HL-60 (cell line): ENCODE data around the gene GPR89B.

ENCODE experiments used
- DNase-seq, 2 experiments: peaks; one replicate each; pipeline ENCODE4 v3.0.0-alpha.2; 2010 to 2020; ENCODE audit warnings: low read depth in 1 of 2, low spot score in 1 of 2
- H3K27ac ChIP-seq: fragments of 250-450 bp; sonication (Bioruptor Pico); replicated peaks from 2 replicates; pipeline ENCODE4 v1.5.1; 2020; ENCODE audit warnings: mild to moderate bottlenecking, moderate library complexity
- H3K27me3 ChIP-seq: fragments of 250-450 bp; sonication (Bioruptor Pico); 2 replicates; pipeline ENCODE4 v1.5.1; 2021; ENCODE audit warnings: mild to moderate bottlenecking, moderate library complexity; ENCODE audit not compliant: insufficient read depth, poor library complexity, severe bottlenecking
- H3K4me3 ChIP-seq: replicated peaks from 2 replicates; pipeline ENCODE4 v1.5.1; 2011; ENCODE audit warnings: mild to moderate bottlenecking, control low read depth, low read length; ENCODE audit not compliant: insufficient read depth
- CTCF ChIP-seq: IDR thresholded peaks from one replicate; pipeline ENCODE4 v1.5.1; 2011; ENCODE audit warnings: low read length, control low read depth, inconsistent platforms; ENCODE audit not compliant: insufficient read depth
- GABPA ChIP-seq: IDR thresholded peaks from 2 replicates; pipeline ENCODE4 v1.6.1; 2012; ENCODE audit warnings: low read depth
- POLR2AphosphoS5 ChIP-seq: IDR thresholded peaks from 2 replicates; pipeline ENCODE4 v1.6.1; 2012; ENCODE audit warnings: low read depth
- REST ChIP-seq: IDR thresholded peaks from 2 replicates; pipeline ENCODE4 v1.6.1; 2012; ENCODE audit warnings: low read depth; ENCODE audit not compliant: insufficient replicate concordance
- SPI1 ChIP-seq: IDR thresholded peaks from 2 replicates; pipeline ENCODE4 v1.6.1; 2012; ENCODE audit warnings: low read depth, mild to moderate bottlenecking, borderline replicate concordance

The GPR89B gene

GRCh38 chr1:147902253-147902845 lies 25.9 kb upstream of the GPR89B start, which contains the start of gene GJA8:
Gene GJA8 (plus strand): TSS chr1:147902795. CDS start chr1:147907956, 5,161 bp downstream.
- no peak for DNase-seq
- peaks cover 3% of the 10 kb centered on the region for H3K27me3 ChIP-seq
- no peak within 1 kb of the TSS for H3K27ac ChIP-seq
- no peak for TF ChIP-seq CTCF
- TF ChIP-seq POLR2AphosphoS5, result no peak
- no peak for TF ChIP-seq REST
- TF ChIP-seq GABPA, result no peak
- TF ChIP-seq SPI1, result no peak
- H3K4me3 ChIP-seq, result no peak within 1 kb of the TSS

GRCh38 chr1:147904726-147905125 lies 23.5 kb upstream of the GPR89B start:
- H3K27me3 ChIP-seq, result peaks cover 3% of the 10 kb centered on the region
- no peak for DNase-seq
- H3K27ac ChIP-seq, result no peak overlapping the region
- no peak overlapping the region for H3K4me3 ChIP-seq
- no peak for TF ChIP-seq SPI1

GRCh38 chr1:147907786-147908509 lies 20.3 kb upstream of the GPR89B start:
- Histone ChIP-seq H3K4me3 (no peak overlapping the region), H3K27me3 (no peaks in the 10 kb centered on the region), H3K27ac (no peak overlapping the region)
- DNase-seq, result no peak
- TF ChIP-seq CTCF, result no peak
- no peak for TF ChIP-seq GABPA
- TF ChIP-seq REST, result no peak

- Histone ChIP-seq H3K4me3 (no peak overlapping the region), H3K27me3 (peaks cover 6% of the 10 kb centered on the region), H3K27ac (no peak overlapping the region)
- no peak for TF ChIP-seq CTCF
- TF ChIP-seq REST, result no peak
- no peak for TF ChIP-seq POLR2AphosphoS5
- no peak for TF ChIP-seq SPI1
- no peak for TF ChIP-seq GABPA
- DNase-seq, result no peak
Measured at GRCh38 chr1:147912553-147912952, 15.7 kb upstream of the GPR89B start.
